ENCODE data around the gene VPS18.

- TF ChIP-seq CTCF (IDR thresholded peaks at IDR 0.05; ENCODE audit: low read length) (no peak), EZH2 (IDR thresholded peaks at IDR 0.05; ENCODE audit: borderline replicate concordance, low read length) (no peak)
Measured at GRCh38 chr15:40877694-40878093, 16.6 kb upstream of the VPS18 start.
